Activated CD8-positive, alpha-beta memory T cell treated with anti-CD3 and anti-CD28 coated beads for 48 hours (primary cell): ENCODE data around the gene GNG7.
"Not testable (repeated sequence)": the region's sequence is repeated elsewhere in the genome, so short reads cannot be mapped to it uniquely, and the experiment has no call there.

ENCODE experiments used
- DNase-seq, 3 experiments: peaks; one replicate each; pipeline ENCODE4 v3.0.0-alpha.2; 2020; ENCODE audit warnings: low read depth in 2 of 3, low spot score in 2 of 3

GNG7 gene

DNA sequence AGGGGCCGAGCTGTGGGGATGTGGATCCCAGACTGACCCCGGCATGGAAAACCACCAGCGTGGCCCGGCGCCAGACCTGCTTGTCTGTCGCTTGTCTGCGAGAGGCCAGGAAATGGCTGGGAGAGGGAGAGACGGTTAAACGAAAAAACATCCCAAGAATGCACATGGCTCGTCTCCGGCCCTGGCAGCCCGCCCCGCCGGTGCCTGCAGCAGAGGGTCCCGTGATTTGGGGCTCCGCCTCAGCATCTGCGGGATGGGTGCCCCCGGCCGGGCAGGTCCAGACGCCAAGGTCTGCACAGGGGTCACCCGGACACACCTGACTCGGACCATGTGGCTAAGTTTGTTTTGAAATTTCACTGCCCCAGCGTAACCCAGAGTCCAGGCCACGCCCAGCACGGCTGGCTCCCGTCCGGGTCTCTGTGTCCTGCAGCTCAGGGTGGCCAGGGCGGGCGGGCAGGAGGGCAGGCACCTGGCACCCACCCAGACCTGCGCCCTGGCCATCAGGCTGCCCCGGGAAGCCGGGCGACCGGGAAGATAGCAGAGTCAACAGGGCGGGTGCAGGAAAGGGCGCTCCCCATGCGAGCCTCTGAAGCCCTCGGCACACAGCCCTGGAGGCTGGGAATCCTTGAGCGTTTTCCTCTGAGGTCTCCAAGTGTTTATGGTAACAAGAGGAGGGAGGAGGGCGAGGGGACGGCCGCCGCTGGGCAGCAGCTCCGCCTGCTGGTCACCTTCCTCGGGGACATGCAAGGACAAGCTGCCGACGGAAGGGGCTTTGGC lies 123.4 kb downstream of the GNG7 start:
- DNase-seq: peak in 2 of 3 experiments; percentile 19 to 25

DNA sequence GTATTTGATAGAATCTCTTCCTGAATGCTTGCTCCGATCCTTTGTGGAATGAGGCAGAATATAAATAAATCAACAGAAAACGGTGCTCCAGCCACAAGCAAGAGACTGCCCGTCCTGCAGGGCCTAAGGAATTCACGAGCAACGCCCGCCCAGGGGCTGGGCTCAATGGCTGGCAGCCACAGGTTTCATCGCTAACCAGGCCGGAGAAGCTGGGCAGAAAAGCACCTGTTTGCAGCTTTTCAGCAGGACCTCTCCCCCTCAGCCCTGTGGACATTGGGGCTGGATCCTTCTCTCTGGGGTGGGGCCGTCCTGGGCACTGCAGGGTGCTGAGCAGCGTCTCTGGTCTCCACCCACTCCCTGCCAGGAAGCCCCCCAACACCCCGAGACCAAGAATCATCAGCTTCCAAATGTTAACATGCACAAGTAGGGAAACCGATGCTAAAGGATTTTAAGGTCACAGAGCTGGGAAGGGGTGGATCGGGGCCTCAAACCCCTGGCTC lies 124.1 kb downstream of the GNG7 start:
- no peak for DNase-seq

DNA sequence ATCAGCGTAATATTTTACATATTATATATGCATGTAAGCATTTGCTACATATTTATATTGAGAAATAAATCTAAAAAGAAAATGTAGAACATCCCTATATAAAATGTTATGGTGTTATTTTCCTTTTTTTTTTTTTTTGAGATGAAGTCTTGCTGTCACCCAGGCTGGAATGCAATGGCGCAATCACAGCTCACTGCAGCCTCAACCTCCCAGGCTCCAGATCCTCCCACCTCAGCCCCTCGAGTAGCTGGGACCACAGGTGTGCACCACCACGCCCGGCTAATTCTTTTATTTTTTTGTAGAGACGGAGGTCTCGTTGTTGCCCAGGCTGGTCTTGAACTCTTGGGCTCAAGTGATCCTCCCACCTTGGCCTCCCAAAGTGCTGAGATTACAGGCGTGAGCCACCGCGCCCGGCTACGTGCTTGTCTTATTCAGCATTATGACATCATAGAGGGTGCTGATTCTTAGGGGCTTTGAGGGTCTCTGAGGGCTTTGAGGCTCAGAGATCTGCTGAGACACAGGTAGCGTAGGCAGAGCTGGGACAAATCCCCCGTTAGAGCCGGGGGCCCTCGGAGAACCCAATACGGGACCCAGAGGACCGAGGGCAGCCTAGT lies 124.7 kb downstream of the GNG7 start:
- no peak for DNase-seq

DNA sequence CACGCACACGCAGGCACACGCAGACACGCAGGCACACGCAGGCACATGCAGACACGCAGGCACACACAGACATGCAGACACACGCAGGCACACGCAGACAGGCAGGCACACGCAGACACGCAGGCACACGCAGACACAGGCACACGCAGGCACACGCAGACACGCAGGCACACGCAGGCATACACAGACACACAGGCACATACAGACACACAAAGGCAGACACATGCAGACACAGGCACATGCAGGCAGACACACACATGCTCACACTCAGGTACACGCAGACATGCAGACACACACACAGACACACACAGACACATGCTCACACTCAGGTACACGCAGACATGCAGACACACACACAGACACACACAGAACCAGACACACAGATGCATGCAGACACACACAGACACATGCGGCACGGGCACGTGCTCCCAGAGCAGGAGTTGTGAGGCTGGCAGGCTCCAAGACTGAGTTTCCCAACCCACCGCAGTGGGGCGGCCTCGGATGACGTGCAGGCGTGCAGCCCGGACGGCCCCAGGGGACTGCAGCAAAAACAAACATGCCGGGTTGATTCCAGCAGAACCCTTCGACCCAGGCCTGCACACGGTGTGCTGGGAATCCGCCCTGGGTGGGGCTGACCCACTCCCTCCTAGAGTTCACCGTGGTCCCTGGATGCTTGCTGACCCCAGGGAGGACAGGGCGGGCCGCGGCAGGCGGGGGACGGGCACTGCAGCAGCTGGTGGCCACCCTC lies 126.6 kb downstream of the GNG7 start:
- no peak for DNase-seq

DNA sequence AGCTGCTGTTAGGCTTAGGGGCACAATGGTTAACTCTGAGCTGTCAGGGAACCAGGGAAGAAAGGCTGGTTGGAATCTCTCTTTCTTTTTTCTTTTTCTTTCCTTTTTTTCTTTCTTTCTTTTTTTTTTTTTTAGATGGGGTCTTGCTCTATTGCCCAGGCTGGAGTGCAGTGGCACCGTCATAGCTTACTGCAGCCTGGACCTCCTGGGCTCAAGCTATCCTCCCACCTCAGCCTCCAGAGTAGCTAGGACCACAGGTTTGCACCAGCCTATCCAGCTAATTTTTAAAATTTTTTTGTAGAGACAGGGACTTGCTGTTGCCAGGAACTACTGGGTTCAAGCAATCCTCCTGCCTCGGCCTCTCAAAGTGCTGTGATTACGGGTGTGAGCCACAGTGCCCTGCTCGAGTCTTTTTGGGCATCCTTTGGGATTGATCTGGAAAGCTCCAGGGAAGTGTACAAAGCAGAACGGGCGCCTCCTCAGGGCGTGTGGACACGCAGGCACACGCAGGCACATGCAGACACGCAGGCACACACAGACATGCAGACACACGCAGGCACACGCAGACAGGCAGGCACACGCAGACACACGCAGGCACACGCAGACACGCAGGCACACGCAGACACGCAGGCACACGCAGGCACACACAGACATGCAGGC lies 127.4 kb downstream of the GNG7 start:
- no peak for DNase-seq

DNA sequence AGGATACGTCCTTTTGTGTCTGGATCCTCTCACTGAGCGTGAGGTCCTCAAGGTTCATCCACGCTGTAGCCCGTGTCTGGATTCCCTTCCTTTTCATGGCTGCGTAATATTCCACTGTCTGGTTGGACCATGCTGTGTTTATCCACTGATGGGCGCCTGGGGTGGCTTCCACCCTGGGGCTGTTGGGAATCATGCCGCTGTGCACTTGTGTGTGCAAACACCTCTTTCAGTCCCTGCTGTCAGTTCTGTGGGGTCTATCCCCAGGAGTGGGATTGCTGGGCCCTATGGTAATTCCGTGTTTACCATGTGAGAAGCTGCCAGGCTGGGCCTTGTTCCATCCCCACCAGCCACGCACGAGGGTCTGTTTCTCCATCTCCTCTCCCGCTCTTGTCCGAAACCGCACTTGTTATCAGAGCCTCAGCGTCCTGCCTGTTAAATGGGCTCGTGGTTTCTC lies 128.0 kb downstream of the GNG7 start:
- DNase-seq: no peak

DNA sequence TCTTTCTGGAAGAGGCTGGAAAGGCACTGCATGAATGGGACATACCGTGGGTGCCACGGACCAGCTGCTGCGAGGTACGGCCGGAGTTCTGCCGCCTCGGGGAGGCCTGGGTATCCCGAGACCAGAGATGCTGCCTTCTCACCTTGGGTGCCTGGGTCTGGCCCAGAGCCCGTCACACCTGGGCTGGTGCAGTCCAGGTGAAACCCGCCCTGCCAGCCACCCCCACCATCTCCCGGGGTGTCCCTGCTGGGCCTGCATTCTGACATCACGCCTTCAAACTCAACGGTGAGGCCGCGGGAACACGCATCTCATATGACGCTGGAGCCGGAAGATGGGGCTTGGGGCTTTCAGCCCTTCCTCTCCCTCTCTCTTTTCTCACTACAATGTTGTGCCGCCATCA lies 128.6 kb downstream of the GNG7 start:
- no peak for DNase-seq

DNA sequence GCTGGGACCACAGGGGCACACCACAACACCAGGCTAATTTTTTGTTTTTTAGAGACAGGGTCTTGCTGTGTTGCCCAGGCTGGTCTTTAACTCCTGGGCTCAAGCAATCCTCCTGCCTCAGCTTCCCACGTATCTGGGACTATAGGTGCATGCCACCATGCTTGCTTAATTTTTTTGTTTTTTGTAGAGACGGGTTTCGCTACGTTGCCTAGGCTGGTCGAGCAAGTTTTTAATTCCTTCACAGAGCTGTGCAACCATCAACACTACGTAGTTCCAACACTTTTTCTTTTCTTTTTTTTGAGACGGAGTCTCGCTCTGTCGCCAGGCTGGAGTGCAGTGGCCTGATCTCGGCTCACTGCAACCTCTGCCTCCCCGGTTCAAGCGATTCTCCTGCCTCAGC lies 130.3 kb downstream of the GNG7 start:
- not testable (repeated sequence) for DNase-seq

DNA sequence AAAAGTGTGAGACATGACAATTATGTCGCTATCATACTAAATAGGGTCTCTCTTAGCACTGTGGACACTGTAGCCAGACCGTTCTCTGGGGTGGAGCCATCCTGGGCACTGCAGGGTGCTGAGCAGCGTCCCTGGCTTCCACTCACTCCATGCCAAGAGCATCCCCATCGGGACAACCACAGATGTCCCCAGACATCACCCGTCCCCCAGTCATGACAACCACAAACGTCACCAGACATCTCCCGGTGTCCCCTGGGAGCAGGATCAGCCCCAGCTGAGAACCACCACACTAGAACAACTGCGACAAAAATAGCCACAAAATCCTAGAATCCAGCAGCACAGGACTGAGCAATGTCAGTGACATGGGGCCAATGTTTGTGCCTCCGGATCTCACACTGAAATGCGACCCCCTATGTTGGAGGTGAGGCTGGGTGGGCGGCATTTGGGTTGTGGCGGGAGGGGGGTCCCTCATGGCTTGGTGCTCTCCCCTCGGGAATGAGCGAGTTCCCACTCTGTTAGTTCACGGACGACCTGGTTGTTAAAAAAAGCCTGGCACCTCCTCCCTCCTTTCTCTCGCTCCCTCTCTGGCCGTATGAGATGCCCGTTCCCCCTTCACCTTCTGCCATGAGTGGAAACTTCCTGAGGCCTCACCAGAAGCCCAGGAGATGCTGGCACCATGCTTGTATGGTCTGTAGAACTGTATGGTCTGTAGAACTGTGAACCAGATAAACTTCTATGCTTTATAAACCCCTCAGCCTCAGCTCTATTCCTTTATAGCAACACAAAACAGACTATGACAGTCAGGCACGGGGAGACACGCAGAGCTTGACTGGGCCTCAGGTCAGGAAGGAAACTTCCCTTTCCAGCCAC lies 132.7 kb downstream of the GNG7 start:
- no peak for DNase-seq

DNA sequence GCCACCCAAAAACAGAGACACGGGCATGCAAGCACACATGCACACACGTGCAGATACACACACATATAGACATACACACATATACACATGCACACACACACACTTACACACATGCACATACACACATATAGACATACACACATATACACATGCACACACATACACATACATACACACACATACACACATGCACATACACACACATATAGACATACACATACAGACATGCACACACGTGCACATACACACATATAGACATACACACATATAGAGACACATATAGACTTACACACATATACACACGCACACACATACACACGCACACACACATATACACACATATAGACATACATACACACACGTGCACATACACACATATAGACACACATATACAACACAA lies 134.5 kb downstream of the GNG7 start:
- no peak for DNase-seq

DNA sequence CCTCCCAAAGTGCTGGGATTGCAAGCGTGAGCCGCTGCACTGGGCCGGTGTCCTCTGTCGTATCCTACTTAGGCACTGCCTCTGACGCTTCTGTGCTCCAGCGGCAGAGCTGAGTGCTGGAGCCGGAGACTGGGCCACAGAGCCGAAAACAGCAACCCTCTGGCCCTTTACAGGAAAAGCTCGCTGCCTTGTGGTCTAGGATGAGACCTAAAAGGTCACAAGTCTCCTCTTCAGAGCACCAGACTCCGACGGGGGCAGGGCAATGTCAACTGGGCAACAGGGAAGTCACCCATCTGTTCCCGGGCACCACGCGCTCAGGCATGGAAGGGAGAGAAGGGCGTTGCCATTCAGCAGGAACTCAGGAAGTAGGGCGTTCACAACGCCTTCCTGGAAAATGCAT lies 134.9 kb downstream of the GNG7 start:
- no peak for DNase-seq

DNA sequence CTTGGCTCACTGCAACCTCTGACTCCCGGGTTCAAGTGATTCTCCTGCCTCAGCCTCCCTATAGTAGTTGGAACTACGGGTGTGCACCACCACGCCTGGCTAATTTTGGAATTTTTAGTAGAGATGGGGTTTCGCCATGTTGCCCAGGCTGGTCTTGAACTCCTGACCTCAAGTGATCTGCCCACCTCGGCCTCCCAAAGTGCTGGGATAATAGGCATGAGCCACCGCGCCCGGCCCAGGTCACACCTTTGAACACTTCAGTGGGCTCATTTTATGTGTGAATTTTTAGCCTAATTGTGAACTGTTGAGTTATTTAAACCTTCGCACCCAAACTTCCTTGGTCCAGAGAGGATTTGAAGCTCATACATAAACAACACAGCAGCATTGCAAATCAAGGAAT lies 138.9 kb downstream of the GNG7 start:
- DNase-seq: not testable (repeated sequence)

DNA sequence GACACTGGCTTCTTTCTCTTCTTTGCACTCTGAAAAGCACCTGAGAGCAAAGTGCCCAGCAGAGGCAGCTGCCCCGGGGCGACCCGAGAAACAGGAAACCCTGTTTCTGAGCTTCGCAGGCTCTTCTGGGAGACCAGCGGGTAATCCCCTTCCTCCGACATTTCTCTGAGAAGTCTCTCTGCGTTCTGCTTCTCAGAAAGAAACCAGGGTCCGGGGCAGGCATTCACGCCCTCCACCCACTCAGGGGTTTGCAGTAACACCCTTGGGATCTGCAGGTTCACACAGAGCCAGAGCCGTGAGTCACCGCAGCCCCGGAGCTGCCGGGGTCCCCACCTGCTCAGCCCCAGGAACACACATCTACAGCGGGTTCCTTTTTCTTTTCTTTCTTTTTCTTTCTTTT lies 140.6 kb downstream of the GNG7 start:
- peak; percentile 30 to 77 (median 42) for DNase-seq

DNA sequence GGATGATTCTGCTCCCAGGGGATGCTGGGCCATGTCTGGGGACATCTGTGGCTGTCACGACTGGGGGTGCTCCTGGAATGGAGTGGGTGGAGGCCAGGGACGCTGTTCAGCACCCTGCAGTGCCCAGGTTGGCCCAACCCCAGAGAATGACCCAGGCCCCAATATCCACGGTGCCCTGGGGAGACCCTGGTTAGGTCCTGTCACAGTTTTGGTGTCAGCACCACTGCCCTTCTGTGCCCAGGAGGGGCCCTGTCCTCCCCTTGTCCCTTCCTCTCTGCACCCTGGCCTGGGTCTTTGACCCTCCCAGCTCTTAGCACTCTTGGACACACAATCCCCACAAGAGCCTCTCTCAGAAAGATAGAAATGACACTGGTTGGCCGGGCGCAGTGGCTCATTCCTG lies 141.3 kb downstream of the GNG7 start:
- DNase-seq: no peak

DNA sequence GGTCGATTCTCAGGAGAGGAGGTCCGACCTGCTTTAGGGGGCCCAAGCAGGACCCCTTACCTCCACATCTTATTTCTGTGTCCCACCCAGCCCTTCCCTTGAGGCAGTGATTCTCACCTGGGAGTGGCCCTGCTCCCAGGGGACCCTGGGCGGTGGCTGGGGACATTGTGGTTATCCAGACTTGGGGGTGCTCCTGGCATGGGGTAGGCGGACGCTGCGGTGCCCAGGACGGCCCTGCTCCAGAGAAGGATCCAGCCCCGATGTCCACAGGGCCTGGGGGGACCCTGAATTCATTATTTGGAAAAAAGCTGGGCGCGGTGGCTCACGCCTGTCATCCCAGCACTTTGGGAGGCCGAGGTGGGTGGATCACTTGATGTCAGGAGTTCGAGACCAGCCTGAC lies 142.1 kb downstream of the GNG7 start:
- DNase-seq: no peak

DNA sequence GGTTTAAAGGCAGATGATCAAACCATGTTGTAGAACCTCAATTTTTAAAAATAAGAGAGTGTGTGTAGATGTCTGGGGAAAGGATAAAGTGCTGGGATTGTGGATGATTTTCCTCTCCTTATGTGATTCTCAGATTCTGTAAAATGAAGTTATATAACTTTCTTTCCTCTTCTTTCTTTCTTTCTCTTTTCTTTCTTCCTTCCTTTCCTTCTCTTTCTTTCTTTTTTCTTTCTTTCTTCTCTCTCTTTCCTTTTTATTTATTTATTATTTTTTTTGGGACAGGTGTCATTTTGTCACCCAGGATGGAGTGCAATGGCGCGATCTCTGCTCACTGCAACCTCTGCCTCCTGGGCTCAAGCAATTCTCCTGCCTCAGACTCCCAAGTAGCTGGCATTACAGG lies 144.0 kb downstream of the GNG7 start:
- no peak for DNase-seq

DNA sequence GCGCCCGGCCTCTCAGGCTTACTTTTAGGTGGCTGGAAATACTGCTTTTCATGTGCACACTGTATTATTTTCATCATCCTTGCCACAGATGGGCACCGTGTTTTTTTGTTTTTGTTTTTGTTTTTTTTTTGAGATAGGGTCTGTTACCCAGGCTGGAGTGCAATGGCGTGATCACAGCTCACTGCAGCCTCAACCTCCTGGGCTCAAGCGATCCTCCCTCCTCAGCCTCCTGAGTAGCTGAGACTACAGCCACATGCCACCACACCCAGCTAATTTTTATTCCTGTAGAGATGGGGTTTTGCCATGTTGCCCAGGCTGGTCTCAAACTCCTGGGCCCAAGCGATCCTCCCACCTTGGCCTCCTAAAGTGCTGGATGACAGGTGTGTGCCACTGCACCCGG lies 144.4 kb downstream of the GNG7 start:
- DNase-seq: not testable (repeated sequence)

DNA sequence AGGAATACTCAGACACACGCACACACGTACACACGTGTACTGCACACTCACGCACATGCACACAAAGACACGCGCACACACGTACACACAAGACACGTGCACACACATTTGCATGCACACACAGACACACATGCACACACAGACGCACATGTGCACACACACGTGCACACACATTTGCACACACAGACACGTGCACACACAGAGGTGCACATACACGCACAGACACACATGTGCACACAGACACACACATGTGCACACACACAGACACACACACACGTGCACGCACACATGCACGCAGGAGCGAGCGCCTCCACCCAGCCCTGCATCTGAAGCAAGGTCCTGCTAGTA lies 145.4 kb downstream of the GNG7 start:
- no peak for DNase-seq

DNA sequence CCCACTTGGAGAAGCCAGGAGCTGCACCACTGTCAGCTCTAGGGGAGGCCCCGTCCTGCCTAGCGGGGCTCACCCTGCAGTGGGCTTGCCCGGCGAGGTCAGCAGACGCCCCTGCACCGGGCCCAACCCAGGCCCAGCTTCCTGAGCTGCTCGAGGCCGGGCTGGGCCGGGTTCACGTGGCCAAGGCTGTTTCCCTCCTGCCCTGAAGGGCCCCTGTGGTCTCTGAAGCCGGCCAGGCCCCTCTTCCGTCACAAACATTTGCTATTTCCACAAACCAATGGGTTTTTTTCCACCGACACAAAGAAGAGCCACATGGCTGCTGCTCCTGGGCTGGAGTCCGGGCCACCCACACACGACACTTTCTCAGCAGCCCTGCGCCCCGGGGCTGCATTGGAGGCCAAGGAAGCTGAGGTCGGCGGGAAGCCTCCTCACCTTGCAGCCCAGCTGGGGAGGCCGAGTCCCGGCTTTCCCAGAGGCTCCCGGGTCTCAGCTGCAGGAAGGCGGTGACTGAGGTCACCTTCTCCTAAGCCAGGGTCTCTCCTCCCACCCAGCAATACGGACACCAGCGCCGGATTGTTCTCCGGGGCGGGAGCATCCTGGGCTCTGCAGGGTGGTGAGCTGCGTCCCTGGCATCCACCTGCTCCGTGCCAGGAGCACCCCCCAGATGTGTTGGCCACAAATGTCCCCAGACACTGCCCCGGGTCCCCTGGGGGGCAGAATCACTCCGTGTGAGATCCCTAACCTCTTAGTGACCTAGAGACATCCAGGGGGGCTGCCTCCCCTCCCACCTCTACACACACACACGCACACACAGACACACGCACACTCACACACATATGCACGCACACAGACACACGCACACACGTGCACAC lies 146.0 kb downstream of the GNG7 start:
- no peak for DNase-seq
